NB4 (cell line): Measurements from ENCODE around the gene PFKFB3.
"Not testable (repeated sequence)": the region's sequence is repeated elsewhere in the genome, so short reads cannot be mapped to it uniquely, and the experiment has no call there.

Source experiments
- DNase-seq: peaks from one replicate; pipeline ENCODE4 v3.0.0; 2010; ENCODE audit warnings: low read depth
- H3K4me3 ChIP-seq: one replicate; pipeline ENCODE4 v1.5.1; 2011; ENCODE audit warnings: mild to moderate bottlenecking, low read depth, low read length, moderate library complexity
- CTCF ChIP-seq: IDR thresholded peaks from one replicate; pipeline ENCODE4 v1.5.1; 2012; ENCODE audit warnings: low read depth, low read length
- MAX ChIP-seq: IDR thresholded peaks from 2 replicates; pipeline ENCODE4 v1.6.1; 2011; ENCODE audit warnings: low read depth, low read length
- MYC ChIP-seq: IDR thresholded peaks from 2 replicates; pipeline ENCODE4 v1.6.1; 2011; ENCODE audit warnings: low read depth, low read length
- POLR2A ChIP-seq: IDR thresholded peaks from 2 replicates; pipeline ENCODE4 v1.6.1; 2011; ENCODE audit warnings: mild to moderate bottlenecking; ENCODE audit not compliant: insufficient read length; ENCODE audit errors: extremely low read depth

Gene PFKFB3

GRCh38 chr10:6163364-6164270 is 39.1 kb upstream of the PFKFB3 start:
- no peak for TF ChIP-seq CTCF
- TF ChIP-seq POLR2A = peak; percentile 38
- TF ChIP-seq MAX = peak; percentile 80
- TF ChIP-seq MYC = peak; percentile 87
- peak; percentile 91 for DNase-seq
- H3K4me3 ChIP-seq = peak overlapping the region; percentile 76

- DNase-seq = no peak
- TF ChIP-seq POLR2A = no peak
- TF ChIP-seq MAX = no peak
- no peak for TF ChIP-seq MYC
- H3K4me3 ChIP-seq = peak overlapping the region; percentile 76
These were observed 38.2 kb upstream of the PFKFB3 start for GRCh38 chr10:6164271-6165095.

- no peak for DNase-seq
- no peak for TF ChIP-seq POLR2A
- no peak for TF ChIP-seq MAX
- TF ChIP-seq CTCF = no peak
- TF ChIP-seq MYC = no peak
- no peak overlapping the region for H3K4me3 ChIP-seq
These were observed 37.5 kb upstream of the PFKFB3 start for GRCh38 chr10:6165221-6165725.

- DNase-seq, H3K4me3 ChIP-seq: not testable (repeated sequence)
These were observed 36.8 kb upstream of the PFKFB3 start for GRCh38 chr10:6165933-6166332.

- DNase-seq = no peak
- no peak overlapping the region for H3K4me3 ChIP-seq
- TF ChIP-seq CTCF = no peak
These were observed 35.3 kb upstream of the PFKFB3 start for GRCh38 chr10:6167456-6167855.

GRCh38 chr10:6168084-6168483 is 34.6 kb upstream of the PFKFB3 start:
- H3K4me3 ChIP-seq = no peak overlapping the region
- no peak for DNase-seq
- TF ChIP-seq CTCF (no peak), MAX (no peak), POLR2A (no peak), MYC (no peak)
